HUES64 (cell line): Measurements from ENCODE around the gene IFNA21. TPM values are rescaled to one million over a fixed set of nuclear protein-coding genes. Genes with fewer than 3 reads are reported as not detected.
"Not testable (repeated sequence)": the region's sequence is repeated elsewhere in the genome, so short reads cannot be mapped to it uniquely, and the experiment has no call there.

Experiments used
- H3K27ac ChIP-seq: 2 replicates; pipeline ENCODE4 v1.7.0; 2013; ENCODE audit warnings: low read depth, low read length, inconsistent platforms
- H3K27me3 ChIP-seq: 2 replicates; pipeline ENCODE4 v1.6.1; 2013; ENCODE audit warnings: mild to moderate bottlenecking, low read length; ENCODE audit not compliant: insufficient read depth
- H3K36me3 ChIP-seq: 2 replicates; pipeline ENCODE4 v1.6.1; 2013; ENCODE audit warnings: mild to moderate bottlenecking, low read length; ENCODE audit not compliant: insufficient read depth
- H3K4me1 ChIP-seq: 2 replicates; pipeline ENCODE4 v1.6.1; 2013; ENCODE audit warnings: mild to moderate bottlenecking, low read length, moderate library complexity; ENCODE audit not compliant: insufficient read depth
- H3K4me3 ChIP-seq: 2 replicates; pipeline ENCODE4 v1.5.1; 2013; ENCODE audit warnings: mild to moderate bottlenecking, low read length, moderate library complexity
- H3K9ac ChIP-seq: 2 replicates; pipeline ENCODE4 v1.6.1; 2013; ENCODE audit warnings: mild to moderate bottlenecking, low read depth, low read length
- H3K9me3 ChIP-seq: 2 replicates; pipeline ENCODE4 v1.6.1; 2013; ENCODE audit warnings: low read depth, low read length; ENCODE audit not compliant: insufficient read depth
- WGBS: fragments of 150-250, 120-280 bp; methylation state at CpG from one replicate; pipeline ENCODE4 v1.1.7; 2013; ENCODE audit warnings: missing lambda C conversion rate; 5-methylcytosine and 5-hydroxymethylcytosine counted together
- polyA plus RNA-seq, 2 experiments: library from polyadenylated mRNA; stranded (reverse); fragments of 50-300 nt; gene quantifications; one replicate each; pipeline ENCODE4 v1.2.3, GENCODE V29; 2013

The IFNA21 gene
- polyA plus RNA-seq (2013, experiment 1 of 2), result not detected
- polyA plus RNA-seq (2013, experiment 2 of 2), result not detected

DNA sequence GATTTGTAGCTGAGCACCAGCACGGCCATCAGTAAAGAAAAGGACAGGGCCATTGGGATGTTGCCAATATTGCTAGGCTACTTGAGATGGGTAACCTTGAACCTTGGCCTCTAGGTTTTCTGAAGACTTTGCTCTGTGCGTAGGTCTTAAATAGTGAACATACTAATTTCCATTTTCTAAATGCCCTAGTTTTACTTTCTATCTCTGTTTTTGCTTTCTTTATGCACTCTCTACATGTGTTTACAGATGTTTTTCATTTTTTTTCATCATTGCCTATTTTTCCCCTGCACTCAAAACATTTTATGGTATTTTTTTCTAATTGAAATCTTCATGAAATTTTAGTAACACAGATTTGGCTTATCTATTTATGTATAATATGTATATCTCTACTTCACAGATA, at the start of gene IFNA21:
Gene IFNA21 (minus strand): TSS at position 101 of the 400 bp plus-strand sequence. CDS start 48 bp downstream, at position 53.
- not testable (repeated sequence) for H3K27me3 ChIP-seq, H3K4me3 ChIP-seq, H3K9me3 ChIP-seq, H3K4me1 ChIP-seq, H3K27ac ChIP-seq, H3K9ac ChIP-seq, H3K36me3 ChIP-seq
- WGBS, result 92% methylated on average over 2 of the region's 2 CpGs

DNA sequence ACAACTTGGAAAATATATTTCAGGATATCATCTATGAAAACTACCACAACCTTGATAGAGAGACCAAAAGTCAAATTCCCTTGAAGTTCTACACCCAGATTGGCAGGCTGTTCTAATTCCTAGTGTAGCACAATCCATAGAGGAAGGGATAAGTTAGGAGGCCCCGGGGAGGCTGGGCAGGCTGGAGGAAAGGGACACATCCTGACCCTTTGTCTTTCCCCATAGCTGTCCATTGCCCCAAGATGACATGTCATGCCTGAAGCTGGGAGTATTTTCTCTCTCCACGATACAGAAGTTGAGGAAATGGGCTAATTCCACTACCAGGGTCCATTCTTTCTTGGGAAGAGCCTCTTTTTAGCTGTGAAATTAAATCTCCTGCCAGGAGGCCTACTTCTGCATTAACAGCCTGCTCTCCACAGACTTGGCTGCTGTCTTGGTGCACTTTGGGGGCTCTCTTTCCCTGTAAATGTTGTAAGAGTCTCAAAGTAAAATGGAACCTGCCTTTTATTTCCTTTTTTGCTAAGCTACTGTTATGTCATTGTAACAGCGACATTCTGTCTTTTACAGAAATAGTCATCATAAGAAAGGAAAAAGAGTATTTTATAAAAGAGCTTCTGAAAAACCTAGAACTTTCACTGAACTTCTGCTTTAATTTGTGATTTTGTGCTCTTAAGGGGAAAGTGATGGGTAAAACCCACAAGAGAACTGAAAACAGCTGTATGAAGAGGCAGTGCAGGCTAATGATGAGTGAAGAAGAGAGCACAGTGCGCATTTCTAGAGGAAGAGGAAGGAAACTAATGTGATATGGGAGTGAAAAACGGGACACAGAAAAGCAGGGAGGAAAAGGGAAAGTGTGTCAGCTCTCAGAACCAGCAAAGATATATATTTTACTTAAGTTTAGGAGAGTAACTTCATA, 47.2 kb upstream of the IFNA21 start:
- not testable (repeated sequence) for H3K9me3 ChIP-seq

DNA sequence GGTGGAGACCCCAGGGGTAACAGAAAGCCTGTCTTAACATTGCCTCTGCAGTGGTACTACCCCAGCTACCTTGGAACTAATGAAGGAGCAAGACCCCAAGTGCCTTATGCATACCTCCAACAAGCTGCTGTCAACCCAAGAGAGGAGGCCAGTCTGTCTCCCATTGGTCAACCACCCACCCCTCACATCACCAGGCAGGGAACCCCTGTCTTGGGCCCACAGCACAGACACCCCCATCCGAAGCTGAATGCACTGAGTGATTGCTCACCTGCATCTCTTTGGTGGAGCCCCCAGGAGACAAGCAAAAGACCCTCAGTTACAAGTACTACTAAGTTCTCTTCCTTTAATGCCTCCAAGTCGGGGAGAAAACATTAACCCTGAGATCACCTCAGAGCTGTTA, 45.7 kb upstream of the IFNA21 start:
- H3K27ac ChIP-seq, H3K4me3 ChIP-seq, H3K9me3 ChIP-seq, H3K36me3 ChIP-seq, H3K27me3 ChIP-seq, H3K9ac ChIP-seq, H3K4me1 ChIP-seq: not testable (repeated sequence)
- 92% methylated on average over 2 of the region's 2 CpGs for WGBS

More for the DNA sequence above, 47.2 kb upstream of the IFNA21 start:
- H3K27me3 ChIP-seq, H3K4me1 ChIP-seq, H3K36me3 ChIP-seq, H3K27ac ChIP-seq, H3K9ac ChIP-seq, H3K4me3 ChIP-seq: not testable (repeated sequence)
- WGBS, result 36% methylated on average over 2 of the region's 5 CpGs

DNA sequence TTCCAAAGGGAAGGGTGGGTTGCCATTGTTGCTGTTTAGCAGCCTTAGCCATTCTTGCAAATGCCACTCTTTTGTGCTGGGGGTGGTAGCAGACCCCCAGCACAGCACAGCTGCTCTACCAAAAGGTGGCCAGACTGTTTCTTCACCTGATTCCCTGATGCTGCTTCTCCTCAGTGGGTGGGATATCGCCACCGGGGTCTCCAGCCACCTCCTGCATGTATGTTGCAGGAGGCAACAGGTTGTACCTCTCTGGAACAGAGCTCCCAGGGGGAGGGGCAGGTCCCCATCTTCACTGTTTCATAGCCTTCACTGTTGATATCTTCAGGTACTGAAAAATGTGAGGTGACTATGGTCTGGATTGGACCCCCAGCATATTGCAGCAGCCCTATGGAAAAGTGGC, 44.3 kb upstream of the IFNA21 start:
- not testable (repeated sequence) for H3K4me3 ChIP-seq, H3K9me3 ChIP-seq, H3K9ac ChIP-seq, H3K27me3 ChIP-seq, H3K27ac ChIP-seq, H3K4me1 ChIP-seq, H3K36me3 ChIP-seq
- WGBS, result 93% methylated on average over 2 of the region's 2 CpGs

DNA sequence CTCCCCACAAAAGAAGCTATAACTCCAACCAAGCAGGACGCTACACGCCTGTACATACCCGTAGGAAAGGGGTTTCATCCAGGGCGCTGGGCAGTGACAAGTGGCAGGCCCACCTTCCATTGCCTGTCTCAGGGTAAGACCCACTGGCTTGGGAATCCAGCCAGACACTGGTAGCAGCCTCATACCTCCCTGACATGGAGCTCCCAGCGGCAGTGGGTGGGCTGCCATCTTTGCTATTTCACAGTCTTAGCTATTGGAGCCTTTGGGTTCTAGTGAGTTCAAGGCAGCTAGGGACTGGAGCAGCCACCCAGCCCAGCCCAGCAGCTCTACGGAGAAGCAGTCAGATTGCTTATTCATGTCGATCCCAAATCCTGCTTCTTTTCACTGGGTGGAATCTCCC, 43.9 kb upstream of the IFNA21 start:
- H3K4me3 ChIP-seq, result no peak overlapping the region
- H3K4me1 ChIP-seq, result no peaks in the 10 kb centered on the region
- no peak overlapping the region for H3K9ac ChIP-seq
- H3K9me3 ChIP-seq, result no peaks in the 10 kb centered on the region
- no peaks in the 10 kb centered on the region for H3K27me3 ChIP-seq
- no peaks in the 10 kb centered on the region for H3K36me3 ChIP-seq
- WGBS, result 94% methylated on average over 7 of the region's 7 CpGs
- no peak overlapping the region for H3K27ac ChIP-seq

DNA sequence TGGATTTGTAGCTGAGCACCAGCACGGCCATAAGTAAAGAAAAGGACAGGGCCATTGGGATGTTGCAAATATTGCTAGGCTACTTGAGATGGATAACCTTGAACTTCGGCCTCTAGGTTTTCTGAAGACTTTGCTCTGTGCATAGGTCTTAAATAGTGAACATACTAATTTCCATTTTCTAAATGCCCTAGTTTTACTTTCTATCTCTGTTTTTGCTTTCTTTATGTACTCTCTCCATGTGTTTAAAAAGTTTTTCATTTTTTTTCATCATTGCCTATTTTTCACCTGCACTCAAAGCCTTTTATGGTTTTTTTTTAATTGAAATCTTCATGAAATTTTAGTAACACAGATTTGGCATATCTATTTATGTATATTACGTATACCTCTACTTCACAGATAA, 40.6 kb upstream of the IFNA21 start, which contains the start of gene IFNA10:
Gene IFNA10 (minus strand): TSS at position 101 of the 400 bp plus-strand sequence. CDS start 46 bp downstream, at position 55.
- H3K36me3 ChIP-seq, H3K4me1 ChIP-seq, H3K9me3 ChIP-seq, H3K9ac ChIP-seq, H3K27me3 ChIP-seq, H3K4me3 ChIP-seq, H3K27ac ChIP-seq: not testable (repeated sequence)
- WGBS, result 94% methylated on average over 1 of the region's 3 CpGs

DNA sequence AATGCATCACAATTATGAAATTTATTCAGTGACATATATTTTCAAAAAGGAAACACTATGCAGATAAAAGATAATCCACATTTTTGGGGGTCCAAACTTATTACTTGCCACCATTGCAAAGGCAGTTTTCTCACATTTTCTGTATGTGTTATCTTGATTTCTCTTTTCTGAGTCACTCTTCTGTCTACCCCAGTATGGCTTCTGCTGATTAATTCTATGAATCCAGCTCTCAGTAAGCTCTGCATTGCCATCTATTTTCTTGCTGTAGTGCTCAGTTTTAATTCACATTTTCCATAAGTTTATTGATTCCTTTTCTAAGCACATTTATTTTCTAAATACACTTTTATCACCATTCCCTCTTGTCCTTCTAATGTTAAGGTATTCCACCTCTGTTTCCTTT, 38.7 kb upstream of the IFNA21 start:
- Histone ChIP-seq H3K4me1 (no peaks in the 10 kb centered on the region), H3K36me3 (no peaks in the 10 kb centered on the region), H3K27me3 (no peaks in the 10 kb centered on the region), H3K27ac (no peak overlapping the region), H3K9ac (no peak overlapping the region), H3K4me3 (no peak overlapping the region), H3K9me3 (no peaks in the 10 kb centered on the region)

DNA sequence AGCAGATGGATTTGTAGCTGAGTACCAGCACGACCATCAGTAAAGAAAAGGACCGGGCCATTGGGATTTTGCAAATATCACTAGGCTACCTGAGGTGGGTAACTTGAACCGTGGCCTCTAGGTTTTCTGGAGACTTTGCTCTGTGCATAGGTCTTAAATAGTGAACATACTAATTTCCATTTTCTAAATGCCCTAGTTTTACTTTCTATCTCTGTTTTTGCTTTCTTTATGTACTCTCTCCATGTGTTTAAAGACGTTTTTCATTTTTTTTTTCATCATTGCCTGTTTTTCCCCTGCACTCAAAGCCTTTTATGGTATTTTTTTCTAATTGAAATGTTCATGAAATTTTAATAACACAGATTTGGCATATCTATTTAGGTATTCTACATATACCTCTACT, 35.6 kb upstream of the IFNA21 start, which contains the start of gene IFNA7:
Gene IFNA7 (minus strand): TSS at position 101 of the 400 bp plus-strand sequence. CDS start 40 bp downstream, at position 61.
- not testable (repeated sequence) for H3K4me3 ChIP-seq, H3K27ac ChIP-seq, H3K9ac ChIP-seq, H3K27me3 ChIP-seq, H3K9me3 ChIP-seq, H3K36me3 ChIP-seq, H3K4me1 ChIP-seq
- 79% methylated on average over 3 of the region's 4 CpGs for WGBS

DNA sequence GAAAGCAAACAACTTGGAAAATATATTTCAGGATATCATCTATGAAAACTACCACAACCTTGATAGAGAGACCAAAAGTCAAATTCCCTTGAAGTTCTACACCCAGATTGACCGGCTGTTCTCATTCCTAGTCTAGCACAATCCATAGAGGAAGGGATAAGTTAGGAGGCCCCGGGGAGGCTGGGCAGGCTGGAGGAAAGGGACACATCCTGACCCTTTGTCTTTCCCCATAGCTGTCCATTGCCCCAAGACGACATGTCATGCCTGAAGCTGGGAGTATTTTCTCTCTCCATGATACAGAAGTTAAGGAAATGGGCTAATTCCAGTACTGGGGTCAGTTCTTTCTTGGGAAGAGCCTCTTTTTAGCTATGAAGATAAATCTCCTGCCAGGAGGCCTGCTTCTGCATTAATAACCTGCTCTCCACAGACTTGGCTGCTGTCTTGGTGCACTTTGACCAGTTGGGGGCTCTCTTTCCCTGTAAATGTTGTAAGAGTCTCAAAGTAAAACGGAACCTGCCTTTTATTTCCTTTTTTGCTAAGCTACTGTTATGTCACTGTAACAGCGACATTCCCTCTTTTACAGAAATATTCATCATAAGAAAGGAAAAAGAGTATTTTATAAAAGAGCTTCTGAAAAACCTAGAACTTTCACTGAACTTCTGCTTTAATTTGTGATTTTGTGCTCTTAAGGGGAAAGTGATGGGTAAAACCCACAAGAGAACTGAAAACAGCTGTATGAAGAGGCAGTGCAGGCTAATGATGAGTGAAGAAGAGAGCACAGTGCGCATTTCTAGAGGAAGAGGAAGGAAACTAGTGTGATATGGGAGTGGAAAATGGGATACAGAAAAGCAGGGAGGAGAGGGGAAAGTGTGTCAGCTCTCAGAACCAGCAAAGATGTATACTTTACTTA, 28.7 kb upstream of the IFNA21 start:
- H3K27me3 ChIP-seq, H3K9me3 ChIP-seq, H3K27ac ChIP-seq, H3K4me1 ChIP-seq, H3K36me3 ChIP-seq, H3K4me3 ChIP-seq, H3K9ac ChIP-seq: not testable (repeated sequence)
- WGBS, result 58% methylated on average over 4 of the region's 6 CpGs

DNA sequence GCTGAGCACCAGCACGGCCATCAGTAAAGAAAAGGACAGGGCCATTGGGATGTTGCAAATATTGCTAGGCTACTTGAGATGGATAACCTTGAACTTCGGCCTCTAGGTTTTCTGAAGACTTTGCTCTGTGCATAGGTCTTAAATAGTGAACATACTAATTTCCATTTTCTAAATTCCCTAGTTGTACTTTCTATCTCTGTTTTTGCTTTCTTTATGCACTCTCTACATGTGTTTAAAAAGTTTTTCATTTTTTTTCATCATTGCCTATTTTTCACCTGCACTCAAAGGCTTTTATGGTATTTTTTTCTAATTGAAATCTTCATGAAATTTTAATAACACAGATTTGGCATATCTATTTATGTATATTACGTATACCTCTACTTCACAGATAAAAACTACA, 21.0 kb upstream of the IFNA21 start, which contains the start of gene IFNA4:
Gene IFNA4 (minus strand): TSS at position 101 of the 400 bp plus-strand sequence. CDS start 56 bp downstream, at position 45.
- not testable (repeated sequence) for H3K9me3 ChIP-seq, H3K27me3 ChIP-seq, H3K4me1 ChIP-seq, H3K4me3 ChIP-seq, H3K36me3 ChIP-seq, H3K27ac ChIP-seq, H3K9ac ChIP-seq
- whole genome bisulfite sequencing, result no CpG with 5 or more reads among the region's 3 CpGs
